Measurements from ENCODE around the gene SH3PXD2A. TPM values are rescaled to one million over a fixed set of nuclear protein-coding genes. Genes with fewer than 3 reads are reported as not detected.
"Not testable (repeated sequence)": the region's sequence is repeated elsewhere in the genome, so short reads cannot be mapped to it uniquely, and the experiment has no call there.

The SH3PXD2A gene
- total RNA-seq, 2 experiments from 2014 or later, result 8.6 TPM

DNA sequence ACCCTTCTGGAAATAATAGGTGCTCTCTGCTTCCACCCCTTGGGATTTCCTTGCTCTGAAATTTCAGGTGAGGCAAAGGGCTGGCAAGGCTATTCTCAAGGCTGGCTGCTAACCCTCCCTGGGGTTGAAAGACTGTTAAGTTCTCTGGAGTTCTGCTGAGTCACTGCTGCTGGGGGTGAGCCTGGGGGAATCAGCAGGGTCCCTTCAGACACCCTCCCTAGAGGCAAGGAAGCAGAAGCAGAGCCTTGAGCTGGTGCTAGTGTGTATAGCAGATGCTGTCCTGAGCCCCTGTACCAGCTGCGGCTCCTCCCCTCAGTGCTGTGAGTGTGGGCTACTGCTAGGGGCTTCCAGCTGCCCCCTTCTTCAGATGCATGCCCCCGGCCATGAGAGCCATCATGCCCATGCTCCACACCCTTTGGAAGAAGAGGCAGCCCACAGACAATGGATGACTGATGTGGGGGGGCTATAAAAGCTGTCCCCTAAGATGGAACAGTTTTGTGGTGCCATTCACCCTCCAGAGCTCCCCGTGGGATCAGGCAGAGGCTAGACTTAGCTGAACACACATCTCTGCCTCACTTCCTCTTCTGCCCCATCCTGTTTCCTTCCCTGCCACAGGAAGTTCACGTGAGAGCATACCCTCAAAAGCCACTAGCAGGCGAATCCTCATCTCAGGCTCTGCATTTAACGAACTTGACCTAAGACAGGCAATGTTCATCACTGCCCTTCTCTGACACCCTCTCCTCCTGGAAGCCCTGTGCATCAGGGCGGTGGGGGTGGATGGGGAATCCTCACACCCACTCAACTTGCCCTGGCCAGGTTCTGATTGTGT, 91.8 kb downstream of the SH3PXD2A start:
- ChIA-PET POLR2A (interaction anchor here (0.6 kb wide), 1 partner anchor 91 kb away, joined by 3 read pairs; no protein-coding TSS in a partner anchor), CTCF (interaction anchor here (0.9 to 3.2 kb wide), 3 partner anchors 11 to 49 kb away, joined by 3 to 18 read pairs (median 3); no protein-coding TSS in a partner anchor)

DNA sequence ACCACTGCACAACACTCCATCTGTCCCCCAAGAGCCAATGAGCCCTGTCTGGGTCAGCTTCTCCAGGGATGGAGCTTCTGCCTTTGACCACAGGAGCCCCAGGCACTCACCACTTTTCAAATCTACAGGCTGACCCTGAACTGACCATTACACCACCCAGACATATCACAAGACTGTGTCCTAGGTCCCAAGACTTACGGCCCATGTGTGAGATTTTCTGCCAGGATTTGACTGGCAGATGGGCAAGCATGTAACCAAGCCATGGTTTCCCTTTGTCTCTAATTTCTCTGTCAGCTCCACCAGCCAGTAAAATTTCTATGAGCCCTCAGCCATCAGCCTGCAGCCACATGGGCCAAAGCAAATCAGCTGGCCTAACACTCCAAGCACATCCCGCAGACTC, 92.5 kb downstream of the SH3PXD2A start:
- POLR2A ChIA-PET, result no interaction called here
- CTCF ChIA-PET, result interaction anchor here (1.4 to 3.2 kb wide), 2 partner anchors 10 to 48 kb away, joined by 3 to 18 read pairs; no protein-coding TSS in a partner anchor

- ChIA-PET POLR2A (no interaction called here), CTCF (interaction anchor here (0.6 to 0.7 kb wide), 2 partner anchors 8 to 50 kb away, joined by 3 read pairs; no protein-coding TSS in a partner anchor)
Measured at GRCh38 chr10:103762162-103762561, 93.2 kb downstream of the SH3PXD2A start.

GRCh38 chr10:103761075-103761920, 94.1 kb downstream of the SH3PXD2A start:
- ChIA-PET POLR2A (no interaction called here), CTCF (no interaction called here)

- CTCF ChIA-PET, POLR2A ChIA-PET: not testable (repeated sequence)
Measured at GRCh38 chr10:103760233-103760632, 95.1 kb downstream of the SH3PXD2A start.

DNA sequence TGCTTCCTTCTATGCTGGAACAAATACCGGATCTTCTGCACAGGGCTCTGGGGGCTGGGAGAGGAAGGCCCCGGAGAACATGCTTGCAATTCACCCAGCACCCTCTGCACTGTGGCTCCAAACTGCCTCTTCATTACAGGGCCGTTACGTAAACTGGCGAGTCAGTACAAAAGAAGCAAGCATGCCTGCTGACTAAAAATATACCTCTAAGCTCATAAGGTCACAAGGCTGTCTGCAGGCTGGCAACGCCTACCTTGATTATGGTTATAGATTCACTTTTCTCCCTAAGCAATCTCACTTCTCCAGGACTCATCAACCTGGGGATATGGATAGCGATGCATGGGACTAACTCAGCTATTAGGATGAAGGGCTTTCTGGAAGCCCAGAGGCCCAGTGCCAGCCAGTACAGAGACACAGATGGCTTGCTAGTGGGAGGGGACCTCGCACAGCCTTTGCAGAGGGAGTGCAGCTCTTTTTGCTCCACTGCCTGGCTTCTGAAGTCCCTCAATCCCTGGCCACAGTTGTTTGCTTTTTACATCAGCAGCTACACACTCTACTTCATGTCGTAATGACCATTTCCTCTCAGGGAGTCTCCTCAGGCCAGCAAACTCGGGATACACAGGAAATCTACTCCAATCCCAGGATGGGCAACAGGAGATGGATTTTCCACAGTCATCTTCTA, 96.1 kb downstream of the SH3PXD2A start:
- POLR2A ChIA-PET, result interaction anchor here (0.6 kb wide), 1 partner anchor 325 kb away, joined by 5 read pairs; no protein-coding TSS in a partner anchor

DNA sequence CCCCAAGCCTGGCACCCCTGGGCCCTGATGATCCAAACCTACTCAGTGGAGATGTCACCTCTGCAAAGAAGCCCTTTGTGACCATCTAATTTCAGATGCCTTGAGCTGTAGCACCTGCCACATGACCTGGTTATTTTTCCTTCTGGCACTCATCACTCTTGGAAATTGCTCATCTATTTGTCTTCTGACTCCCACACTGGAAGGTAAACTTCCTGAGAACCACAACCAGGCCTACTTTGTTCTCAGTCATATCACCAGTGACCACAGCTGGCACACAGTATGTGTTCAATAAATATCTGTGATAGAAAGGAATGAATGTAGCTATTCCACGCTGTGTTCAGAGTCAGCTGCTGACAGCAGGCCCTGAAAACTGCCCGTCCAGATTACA, 97.1 kb downstream of the SH3PXD2A start:
- ChIA-PET POLR2A (interaction anchor here (1.3 kb wide), 1 partner anchor 14 kb away, joined by 4 read pairs; no protein-coding TSS in a partner anchor), CTCF (interaction anchor here (1.1 to 2.8 kb wide), 4 partner anchors 11 to 45 kb away, joined by 3 to 7 read pairs (median 4); no protein-coding TSS in a partner anchor)

More for the DNA sequence above, 96.1 kb downstream of the SH3PXD2A start:
- CTCF ChIA-PET, result interaction anchor here (1.1 to 2.8 kb wide), 4 partner anchors 10 to 46 kb away, joined by 3 to 7 read pairs (median 4); no protein-coding TSS in a partner anchor

DNA sequence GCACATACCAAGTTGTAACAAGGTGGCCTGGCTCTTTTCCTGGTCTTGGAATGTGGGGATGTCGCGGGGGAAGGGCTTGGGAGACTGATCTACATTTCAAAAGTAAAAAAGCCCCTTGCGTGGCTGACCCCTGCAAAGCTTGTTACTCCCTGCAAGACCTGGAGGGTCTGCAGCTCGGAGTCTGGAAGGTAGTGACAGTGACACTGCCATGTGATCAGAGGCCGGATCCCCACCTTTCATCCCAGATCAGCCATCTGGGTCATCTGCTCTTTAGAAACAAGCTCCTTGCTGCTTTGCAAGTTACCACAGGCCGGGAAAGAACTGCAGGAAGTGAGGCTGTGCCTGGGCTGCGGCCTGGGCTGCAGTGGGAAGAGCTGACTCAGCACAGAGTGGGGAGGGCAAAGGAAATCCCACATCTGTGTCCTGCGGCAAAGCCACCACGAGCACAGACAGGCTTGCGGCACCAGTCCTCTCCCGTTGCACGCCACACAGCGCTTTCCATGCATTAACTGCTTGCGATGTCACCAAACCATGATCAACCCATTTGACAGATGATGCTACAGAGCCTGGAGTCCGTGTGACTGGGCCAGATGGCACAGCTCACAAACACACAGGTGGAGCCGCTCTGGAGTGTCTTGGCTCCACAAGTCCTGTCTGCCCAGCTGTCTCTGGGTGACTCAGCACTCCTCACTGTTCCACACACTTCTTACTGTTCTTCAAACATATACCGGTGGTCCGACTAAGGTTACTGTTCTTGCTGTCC, 97.7 kb downstream of the SH3PXD2A start:
- CTCF ChIA-PET, result interaction anchor here (0.8 to 2.8 kb wide), 4 partner anchors 12 to 91 kb away, joined by 3 to 7 read pairs (median 4); no protein-coding TSS in a partner anchor
- POLR2A ChIA-PET, result interaction anchor here (1.3 kb wide), 1 partner anchor 15 kb away, joined by 4 read pairs; no protein-coding TSS in a partner anchor

GRCh38 chr10:103756277-103756869, 99.0 kb downstream of the SH3PXD2A start:
- CTCF ChIA-PET, result interaction anchor here (2.8 kb wide), 1 partner anchor 23 kb away, joined by 7 read pairs; no protein-coding TSS in a partner anchor
- POLR2A ChIA-PET, result no interaction called here

DNA sequence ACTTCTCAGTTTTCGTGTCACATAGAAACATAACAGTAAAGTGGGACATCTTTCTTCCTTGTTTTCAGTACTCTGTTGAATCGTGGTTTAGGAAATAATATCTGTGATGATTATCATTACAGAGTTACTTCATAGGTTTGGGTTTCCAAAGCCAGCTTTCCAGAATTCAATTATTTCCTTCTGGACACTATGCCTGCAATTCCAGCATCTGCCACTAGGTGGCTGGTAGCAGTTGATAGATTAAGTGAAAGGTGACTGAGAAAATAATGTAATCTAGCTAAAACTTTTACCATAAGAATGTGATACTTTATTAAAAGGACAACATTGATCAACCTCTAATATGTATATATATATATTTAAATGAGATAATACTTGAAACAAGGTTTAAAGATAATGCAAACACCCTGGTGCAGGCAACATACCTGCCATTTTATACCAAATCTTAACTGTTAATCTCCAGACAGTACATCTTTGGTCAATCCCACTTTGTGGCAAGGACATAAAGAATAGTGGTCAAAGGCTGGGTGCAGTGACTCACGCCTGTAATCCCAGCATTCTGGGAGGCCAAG, 102.6 kb downstream of the SH3PXD2A start:
- CTCF ChIA-PET, result interaction anchor here (0.6 to 3.0 kb wide), 13 partner anchors 11 to 133 kb away, joined by 3 to 18 read pairs (median 4); no protein-coding TSS in a partner anchor
- POLR2A ChIA-PET, result no interaction called here

DNA sequence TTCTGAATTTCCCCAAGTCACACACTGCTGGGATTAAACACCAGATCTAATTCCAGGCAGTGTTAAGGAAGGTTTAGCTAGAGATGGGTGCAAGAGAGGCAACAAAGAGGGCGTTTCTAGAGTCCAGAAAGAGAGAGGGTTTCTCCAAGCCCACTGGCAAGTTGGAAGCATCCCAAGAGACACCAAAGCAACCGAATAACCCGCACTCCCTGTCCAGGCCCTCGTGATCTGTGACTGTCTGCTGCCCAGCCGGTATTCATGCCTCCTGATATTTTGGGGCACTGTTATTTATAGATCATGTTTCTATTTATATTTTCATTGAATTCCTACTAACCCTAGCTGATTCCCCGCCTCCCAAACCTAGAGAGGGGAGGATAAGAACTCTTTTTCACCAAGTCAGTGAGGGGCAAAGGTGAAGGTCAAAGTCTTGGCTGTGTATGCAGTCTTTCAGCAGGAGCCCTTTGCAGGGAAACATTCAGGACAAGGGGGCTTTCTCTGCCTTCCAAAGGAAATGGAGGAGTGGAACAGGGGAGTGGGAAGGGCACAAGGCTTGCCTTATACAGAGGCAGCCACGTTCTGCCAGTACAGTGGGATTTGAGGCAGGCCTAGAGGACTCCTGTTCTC, 103.6 kb downstream of the SH3PXD2A start:
- ChIA-PET CTCF (interaction anchor here (1.2 to 3.0 kb wide), 5 partner anchors 12 to 134 kb away, joined by 3 to 18 read pairs (median 8); no protein-coding TSS in a partner anchor), POLR2A (no interaction called here)

DNA sequence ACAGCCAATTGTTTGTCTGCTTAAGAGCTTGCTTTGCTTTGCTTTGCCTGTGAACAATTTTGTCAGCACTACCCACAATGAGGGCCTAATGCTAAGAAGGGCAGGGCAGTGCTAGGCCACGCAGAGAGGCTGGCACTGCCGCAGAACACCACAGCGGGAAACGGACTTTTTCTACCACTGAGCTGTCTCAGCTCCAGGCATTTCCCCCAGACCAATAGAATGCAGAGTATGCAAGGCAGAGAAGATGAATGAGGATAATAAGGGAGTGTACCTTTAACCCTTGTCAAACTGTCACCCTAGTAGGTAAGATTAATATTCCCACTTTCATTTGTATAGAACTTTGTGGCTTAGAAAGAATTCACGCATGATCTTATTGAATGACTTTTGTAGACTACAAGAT, 104.5 kb downstream of the SH3PXD2A start:
- CTCF ChIA-PET, result interaction anchor here (1.2 kb wide), 2 partner anchors 22 to 134 kb away, joined by 3 read pairs; no protein-coding TSS in a partner anchor
- POLR2A ChIA-PET, result no interaction called here

- POLR2A ChIA-PET, result no interaction called here
- CTCF ChIA-PET, result interaction anchor here (1.2 kb wide), 1 partner anchor 135 kb away, joined by 3 read pairs; no protein-coding TSS in a partner anchor
Measured at GRCh38 chr10:103749779-103750178, 105.6 kb downstream of the SH3PXD2A start.

DNA sequence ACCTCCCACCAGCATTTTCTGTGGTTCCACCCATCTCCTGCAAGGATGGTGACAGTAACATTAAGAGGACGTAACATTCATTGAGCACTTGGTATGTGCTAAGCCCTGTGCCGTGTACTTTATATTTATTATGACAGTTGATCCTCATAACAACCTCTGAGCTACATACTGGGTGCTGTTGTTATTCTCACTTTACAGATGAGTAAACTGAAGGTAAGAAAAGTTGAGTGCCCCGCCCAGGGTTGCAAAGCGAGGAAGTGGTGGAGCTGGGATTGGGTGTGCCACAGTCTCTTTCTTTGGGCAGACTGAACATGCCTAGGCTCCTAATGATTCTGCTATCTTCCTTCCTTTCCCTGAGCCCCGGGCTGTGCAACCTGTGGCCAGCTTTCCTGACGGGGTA, 107.4 kb downstream of the SH3PXD2A start:
- POLR2A ChIA-PET, result no interaction called here
- CTCF ChIA-PET, result interaction anchor here (1.4 kb wide), 1 partner anchor 17 kb away, joined by 3 read pairs; no protein-coding TSS in a partner anchor

GRCh38 chr10:103747193-103747865, 108.0 kb downstream of the SH3PXD2A start:
- POLR2A ChIA-PET, result no interaction called here
- CTCF ChIA-PET, result interaction anchor here (1.4 kb wide), 1 partner anchor 18 kb away, joined by 3 read pairs; no protein-coding TSS in a partner anchor

GRCh38 chr10:103746598-103746997, 108.8 kb downstream of the SH3PXD2A start:
- ChIA-PET POLR2A (no interaction called here), CTCF (no interaction called here)
